GM19043 (cell line): ENCODE measurements around the gene DCUN1D3.

Experiments
- ATAC-seq: cut with Tn5 transposase; IDR thresholded peaks from one replicate; pipeline ENCODE4 v1.9.1; 2021; ENCODE audit warnings: low read depth; ENCODE audit not compliant: unreplicated experiment

DCUN1D3 gene

GRCh38 chr16:20920091-20920490, 19.9 kb upstream of the DCUN1D3 start:
- ATAC-seq = no peak

- no peak for ATAC-seq
These were observed 18.5 kb upstream of the DCUN1D3 start for GRCh38 chr16:20918486-20919239.

- ATAC-seq = no peak
These were observed 16.8 kb upstream of the DCUN1D3 start for GRCh38 chr16:20916942-20917341.

- ATAC-seq = no peak
These were observed 16.1 kb upstream of the DCUN1D3 start for GRCh38 chr16:20916289-20916688.

GRCh38 chr16:20911361-20911760, 11.2 kb upstream of the DCUN1D3 start:
- no peak for ATAC-seq

- no peak for ATAC-seq
These were observed 10.7 kb upstream of the DCUN1D3 start for GRCh38 chr16:20910781-20911321.

GRCh38 chr16:20906341-20907255, 6.4 kb upstream of the DCUN1D3 start:
- no peak for ATAC-seq

GRCh38 chr16:20905576-20905975, 5.4 kb upstream of the DCUN1D3 start:
- ATAC-seq = no peak

GRCh38 chr16:20904507-20905081, 4.4 kb upstream of the DCUN1D3 start:
- no peak for ATAC-seq

GRCh38 chr16:20903899-20904506, 3.8 kb upstream of the DCUN1D3 start:
- ATAC-seq = no peak

- ATAC-seq = no peak
These were observed 3.1 kb upstream of the DCUN1D3 start for GRCh38 chr16:20903116-20903898.

GRCh38 chr16:20902426-20902825, 2.3 kb upstream of the DCUN1D3 start:
- no peak for ATAC-seq

GRCh38 chr16:20901436-20902112, 1.4 kb upstream of the DCUN1D3 start:
- ATAC-seq = peak; percentile 34

GRCh38 chr16:20901068-20901435, 894 bp upstream of the DCUN1D3 start:
- no peak for ATAC-seq

GRCh38 chr16:20899477-20900298, 470 bp downstream of the DCUN1D3 start:
- no peak for ATAC-seq

- ATAC-seq = no peak
These were observed 1.1 kb downstream of the DCUN1D3 start for GRCh38 chr16:20899071-20899470.

GRCh38 chr16:20897922-20898321, 2.2 kb downstream of the DCUN1D3 start:
- ATAC-seq = no peak

- no peak for ATAC-seq
These were observed 2.8 kb downstream of the DCUN1D3 start for GRCh38 chr16:20897253-20897897.
